ENCODE results near the gene PERM1. TPM values are rescaled to one million over a fixed set of nuclear protein-coding genes. Genes with fewer than 3 reads are reported as not detected.

Gene PERM1
- total and polyA plus RNA-seq, 2 of the 8 experiments (the other 6 are each of a cell fraction or from before 2014, with no cell fraction given): not detected

DNA sequence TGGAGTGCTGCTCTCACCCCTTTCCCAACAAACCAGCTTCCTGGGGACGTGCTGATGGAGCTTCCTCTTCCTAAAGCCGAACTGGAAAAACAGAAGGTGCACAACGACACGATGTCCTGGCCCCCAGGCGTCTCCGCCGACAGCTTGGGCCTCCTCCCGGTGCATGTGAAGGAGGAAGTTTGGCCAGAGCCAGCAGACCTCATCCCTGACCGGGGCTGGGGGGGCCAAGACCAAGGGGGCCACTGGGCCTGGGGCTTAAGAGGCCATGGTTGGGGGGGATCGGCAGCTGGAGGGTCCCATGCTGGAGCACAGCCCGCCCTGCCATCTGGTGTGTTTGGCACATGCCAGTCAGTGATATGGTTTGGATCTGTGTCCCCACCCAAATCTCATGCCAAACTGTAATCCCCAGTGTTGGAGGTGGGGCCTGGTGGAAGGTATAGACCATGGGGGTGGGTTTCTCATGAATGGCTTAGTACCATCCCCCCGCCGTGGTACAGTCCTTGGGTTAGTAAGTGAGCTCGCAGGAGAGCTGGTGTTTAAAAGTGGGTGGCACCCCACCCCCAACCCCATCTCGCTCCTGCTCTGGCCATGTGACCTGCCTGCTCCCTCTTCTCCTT lies 11.6 kb upstream of the PERM1 start:
- no peak overlapping the region for H3K18ac ChIP-seq (ENCODE audit: extremely low read depth, low read length)
- no peak overlapping the region for H4K91ac ChIP-seq (replicated peaks; ENCODE audit: insufficient read length, low read length)
- H2AK5ac ChIP-seq (ENCODE audit: low read depth, low read length): no peak overlapping the region
- H3K79me2 ChIP-seq (ENCODE audit: control insufficient read depth in 1 of 2, insufficient read depth in 2 of 2, low read length in 2 of 2): no peaks in the 10 kb centered on the region
- H2BK5ac ChIP-seq (ENCODE audit: low read depth, low read length): no peak overlapping the region
- no peak overlapping the region for H3K4ac ChIP-seq (replicated peaks; ENCODE audit: insufficient read length, low read depth, low read length)
- no peak overlapping the region for H3K23ac ChIP-seq (ENCODE audit: insufficient read length)
- no peak overlapping the region for H3K27ac ChIP-seq (ENCODE audit: low read depth, low read length)
- ChIA-PET CTCF (ENCODE audit: partially characterized antibody) (interaction anchor here (0.7 to 7.7 kb wide), 6 partner anchors 10 to 308 kb away, joined by 3 to 86 read pairs (median 6); partner anchors contain the start of gene PERM1), POLR2A (ENCODE audit: partially characterized antibody) (interaction anchor here (0.8 to 1.3 kb wide), 2 partner anchors 12 to 45 kb away, joined by 3 to 4 read pairs; no protein-coding TSS in a partner anchor)
- no peaks in the 10 kb centered on the region for H3K9me3 ChIP-seq (ENCODE audit: insufficient read depth in 2 of 2, low read depth in 1 of 2, low read length in 1 of 2)
- DNase-seq (ENCODE audit: low read depth in 1 of 2, low spot score in 2 of 2) (no peak), FAIRE-seq (no peak)
- no peak overlapping the region for H3K4me3 ChIP-seq (ENCODE audit: extremely low read depth in 1 of 4, insufficient read depth in 2 of 4, low read depth in 3 of 4, low read length in 4 of 4)
- H4K8ac ChIP-seq (ENCODE audit: extremely low read depth, insufficient read depth, low read length): no peak overlapping the region
- 76% methylated on average over 14 of the region's 15 CpGs; no CpG with 5 or more reads in 1 of the 2 experiments for WGBS, 2 experiments (ENCODE audit: extremely low coverage in 1 of 2, insufficient coverage in 1 of 2, insufficient read length in 1 of 2, insufficient replicate concordance in 2 of 2, low coverage in 1 of 2, low lambda C conversion rate in 2 of 2, missing lambda C conversion rate in 1 of 2)
- H2BK20ac ChIP-seq (ENCODE audit: low read length): no peak overlapping the region
- H2BK12ac ChIP-seq (ENCODE audit: low read depth, low read length): no peak overlapping the region
- H3K14ac ChIP-seq (ENCODE audit: insufficient read length): no peak overlapping the region
- H3K56ac ChIP-seq (replicated peaks; ENCODE audit: insufficient read length, low read depth, low read length): no peak overlapping the region
- no peak overlapping the region for H2BK15ac ChIP-seq (ENCODE audit: low read length)
- TF ChIP-seq MAFK (IDR thresholded peaks at IDR 0.05; ENCODE audit: low read depth, low read length) (no peak), CHD1 (IDR thresholded peaks at IDR 0.05; ENCODE audit: low read depth, low read length) (no peak), EGR1 (IDR thresholded peaks at IDR 0.05; ENCODE audit: borderline replicate concordance, low read depth, low read length) (no peak), ZNF274 (IDR thresholded peaks at IDR 0.05; ENCODE audit: borderline replicate concordance, extremely low read depth, low read length) (no peak), KDM4A (IDR thresholded peaks at IDR 0.05; ENCODE audit: low read depth, low read length, severe bottlenecking) (no peak), JUN (IDR thresholded peaks at IDR 0.05; ENCODE audit: low read depth, low read length) (no peak), SIRT6 (IDR thresholded peaks at IDR 0.05; ENCODE audit: low read length) (no peak), CBX5 (IDR thresholded peaks at IDR 0.05; ENCODE audit: low read depth, low read length) (no peak), RXRA (IDR thresholded peaks at IDR 0.05; ENCODE audit: insufficient read depth, low read depth, low read length) (no peak), NANOG (IDR thresholded peaks at IDR 0.05; ENCODE audit: insufficient read depth, low read depth, low read length, poor library complexity, severe bottlenecking) (no peak)
- peaks cover 0 to 11% (median 6%) of the 10 kb centered on the region in 4 experiments; a peak in 5 of 7 replicates for H3K4me1 ChIP-seq (replicated peaks in 1 of 4; ENCODE audit: control insufficient read depth in 3 of 4, insufficient read depth in 4 of 4, low read length in 3 of 4)
- H3K79me1 ChIP-seq (ENCODE audit: low read depth, low read length): no peaks in the 10 kb centered on the region
- H3K27me3 ChIP-seq (replicated peaks in 1 of 4; ENCODE audit: control insufficient read depth in 3 of 4, extremely low read depth in 1 of 4, insufficient read depth in 3 of 4, low read length in 3 of 4): peaks cover 19 to 57% (median 46%) of the 10 kb centered on the region in 4 experiments
- H2AFZ ChIP-seq (ENCODE audit: low read length): no peak overlapping the region
- no peak overlapping the region for H3K4me2 ChIP-seq (ENCODE audit: insufficient read depth in 1 of 2, low read depth in 2 of 2, low read length in 2 of 2)
- peaks cover 0 to 5% of the 10 kb centered on the region in 2 experiments for H4K20me1 ChIP-seq (replicated peaks in 1 of 2; ENCODE audit: control insufficient read depth in 1 of 2, insufficient read depth in 2 of 2, low read length in 2 of 2)
- H3K36me3 ChIP-seq (ENCODE audit: control insufficient read depth in 2 of 4, insufficient read depth in 4 of 4, low read length in 3 of 4): peaks cover 0 to 7% (median 0%) of the 10 kb centered on the region in 4 experiments; a peak in 1 of 8 replicates
- no peak overlapping the region for H4K5ac ChIP-seq (ENCODE audit: insufficient read length, low read depth, low read length)
- no peak overlapping the region for H2BK120ac ChIP-seq (replicated peaks; ENCODE audit: low read depth, low read length)
- peaks cover 6% of the 10 kb centered on the region; the same call in 1 of the 2 replicates for H3K23me2 ChIP-seq (ENCODE audit: low read depth, low read length)
- no peak overlapping the region for H3K9ac ChIP-seq (replicated peaks in 1 of 4; ENCODE audit: extremely low read depth in 1 of 4, low read depth in 3 of 4, low read length in 3 of 4)
